Measurements from ENCODE around the gene GPR173. TPM values are rescaled to one million over a fixed set of nuclear protein-coding genes. Genes with fewer than 3 reads are reported as not detected.

Gene GPR173
- total and polyA plus RNA-seq, 9 of the 15 experiments (the other 6 are each of a cell fraction or from before 2014, with no cell fraction given) = 0.01 TPM; not detected in 8

- ChIA-PET POLR2A (interaction anchor here (0.6 to 0.7 kb wide), 2 partner anchors 91 to 158 kb away, joined by 3 read pairs; no protein-coding TSS in a partner anchor), CTCF (ENCODE audit: low intra/inter-chr PET ratio) (no interaction called here)
- peak overlapping the region; percentile 62 for H3K27ac ChIP-seq (ENCODE audit: extremely low read depth, low read depth, low read length)
- WGBS (ENCODE audit: insufficient coverage, low coverage, missing lambda C conversion rate) = 0% methylated on average over 5 of the region's 5 CpGs
- no peak for DNase-seq (ENCODE audit: extremely low read depth in 1 of 4, low spot score in 3 of 4)
- H3K9me1 ChIP-seq (ENCODE audit: control insufficient read depth, insufficient read depth, low read length) = no peaks in the 10 kb centered on the region
- TF ChIP-seq RBM25 (IDR thresholded peaks at IDR 0.05; ENCODE audit: low read depth, low read length, severe bottlenecking) = peak; percentile 68
- TF ChIP-seq CBX5 (IDR thresholded peaks at IDR 0.05; ENCODE audit: borderline replicate concordance, low read depth) = no peak
- peak; percentile 54 for TF ChIP-seq BCOR (IDR thresholded peaks at IDR 0.05)
- no peak for TF ChIP-seq ETS1 (conservative IDR thresholded peaks at IDR 0.05; ENCODE audit: control insufficient read depth, low read depth, low read length)
- no peak for TF ChIP-seq MYC (IDR thresholded peaks at IDR 0.05; ENCODE audit: low read depth, low read length)
- no peak for TF ChIP-seq MYC (CRISPR knock-in tag; IDR thresholded peaks at IDR 0.05; ENCODE audit: borderline replicate concordance, low read depth)
- peak; percentile 50; the same call in 1 of the 2 replicates for TF ChIP-seq HDAC2 (IDR thresholded peaks at IDR 0.05)
- TF ChIP-seq RAD51 (IDR thresholded peaks at IDR 0.05; ENCODE audit: borderline replicate concordance, low read depth) = 0 out of 2 replicates have a peak, but pooled peaks have one; percentile 3
- peak; percentile 81 for TF ChIP-seq USF2 (CRISPR knock-in tag; IDR thresholded peaks at IDR 0.05)
- peak; percentile 9 to 38; a peak in 1 of 4 replicates for TF ChIP-seq KDM1A (IDR thresholded peaks at IDR 0.05)
- TF ChIP-seq REST (IDR thresholded peaks at IDR 0.05; ENCODE audit: borderline replicate concordance) = 0 out of 2 replicates have a peak, but pooled peaks have one; percentile 5
- TF ChIP-seq REST (CRISPR knock-in tag; IDR thresholded peaks at IDR 0.05; ENCODE audit: low read depth) = no peak
- ATAC-seq = no peak
- TSS peak; percentile 61 for BruUV-seq (replicated peaks)
- in situ Hi-C loops (cut with MboI) = no loop called here
- no peaks in the 10 kb centered on the region for H3K27me3 ChIP-seq (ENCODE audit: control insufficient read depth in 2 of 2, insufficient read depth in 2 of 2, low read length in 2 of 2)
- peak overlapping the region; percentile 55 for H3K4me3 ChIP-seq
- H3K9me3 ChIP-seq (replicated peaks; ENCODE audit: control insufficient read depth, insufficient read depth, low read depth, low read length) = no peaks in the 10 kb centered on the region
- no peaks in the 10 kb centered on the region for H4K20me1 ChIP-seq (replicated peaks; ENCODE audit: control insufficient read depth, insufficient read depth, low read length)
- intact Hi-C loops (cut with micrococcal nuclease) = no loop called here
- peak overlapping the region; percentile 52 to 90 for H3K9ac ChIP-seq (ENCODE audit: insufficient read depth in 1 of 2, low read depth in 2 of 2, low read length in 2 of 2)
- H3K36me3 ChIP-seq (ENCODE audit: control insufficient read depth, insufficient read depth, low read length) = no peaks in the 10 kb centered on the region
- peaks cover 4 to 6% of the 10 kb centered on the region in 2 experiments; a peak in 2 of 5 replicates for H3K4me1 ChIP-seq (replicated peaks in 1 of 2; ENCODE audit: control insufficient read depth in 2 of 2, insufficient read depth in 2 of 2, low read length in 2 of 2)
- H3K4me2 ChIP-seq (ENCODE audit: insufficient read depth, low read length) = peak overlapping the region; percentile 84
- peaks cover 2% of the 10 kb centered on the region; the same call in 2 of the 3 replicates for H3K79me2 ChIP-seq (ENCODE audit: control insufficient read depth, insufficient read depth, low read length)
- no peak for FAIRE-seq
- H2AFZ ChIP-seq (ENCODE audit: low read depth, low read length) = peak overlapping the region; percentile 86
These were observed 46.0 kb downstream of the GPR173 start for GRCh38 chrX:53094582-53094905.

Measured in K562 (cell line).